NCI-H460 (cell line): ENCODE measurements around the gene FXYD5. TPM values are rescaled to one million over a fixed set of nuclear protein-coding genes. Genes with fewer than 3 reads are reported as not detected.
"Not testable (repeated sequence)": the region's sequence is repeated elsewhere in the genome, so short reads cannot be mapped to it uniquely, and the experiment has no call there.

ENCODE experiments used
- DNase-seq: peaks from one replicate; pipeline ENCODE4 v3.0.0-alpha.2; 2016; ENCODE audit warnings: low read depth; ENCODE audit errors: extremely low read depth
- total RNA-seq: library from RNA; depleted of rRNA; stranded (reverse); fragments of >200 nt; shearing (Covaris generic); gene quantifications from 2 replicates; pipeline ENCODE4 v1.2.3, GENCODE V29; 2014

FXYD5 gene
- total RNA-seq, 1 experiment from 2014 or later: 104 TPM

GRCh38 chr19:35119091-35119490, 35.4 kb upstream of the FXYD5 start:
- DNase-seq: no peak

- no peak for DNase-seq
These were observed 34.9 kb upstream of the FXYD5 start for GRCh38 chr19:35119578-35120155.

GRCh38 chr19:35120492-35120891, 34.0 kb upstream of the FXYD5 start:
- no peak for DNase-seq

DNA sequence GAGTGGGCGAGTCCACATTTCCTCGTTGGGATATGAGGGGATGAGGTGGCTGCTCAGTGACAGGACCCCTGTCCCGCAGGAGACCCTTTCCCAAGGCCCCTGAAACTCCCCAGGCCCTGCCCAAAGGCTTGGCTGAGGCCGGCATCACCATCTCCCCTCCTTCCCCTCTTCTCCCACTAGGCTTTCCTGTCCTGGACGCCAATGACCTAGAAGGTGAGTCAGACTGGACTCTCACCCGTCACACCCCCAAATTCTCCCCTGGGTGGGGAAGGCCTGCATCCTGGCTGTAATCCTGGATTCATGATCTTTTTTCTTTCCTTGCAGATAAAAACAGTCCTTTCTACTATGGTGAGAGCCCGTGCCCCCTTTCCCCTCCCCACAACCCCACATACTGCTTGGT, 33.6 kb upstream of the FXYD5 start:
- no peak for DNase-seq

- no peak for DNase-seq
These were observed 31.6 kb upstream of the FXYD5 start for GRCh38 chr19:35122687-35123551.

DNA sequence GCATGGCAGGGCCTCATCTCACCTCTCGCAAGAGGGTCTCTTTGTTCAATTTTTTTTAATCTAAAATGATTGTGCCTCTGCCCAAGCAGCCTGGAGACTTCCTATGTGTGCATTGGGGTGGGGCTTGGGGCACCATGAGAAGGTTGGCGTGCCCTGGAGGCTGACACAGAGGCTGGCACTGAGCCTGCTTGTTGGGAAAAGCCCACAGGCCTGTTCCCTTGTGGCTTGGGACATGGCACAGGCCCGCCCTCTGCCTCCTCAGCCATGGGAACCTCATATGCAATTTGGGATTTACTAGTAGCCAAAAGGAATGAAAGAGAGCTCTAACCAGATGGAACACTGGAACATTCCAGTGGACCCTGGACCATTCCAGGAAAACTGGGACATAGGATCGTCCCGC, 31.0 kb upstream of the FXYD5 start:
- DNase-seq: no peak

GRCh38 chr19:35124098-35125060, 30.2 kb upstream of the FXYD5 start:
- peak; percentile 85 for DNase-seq

DNA sequence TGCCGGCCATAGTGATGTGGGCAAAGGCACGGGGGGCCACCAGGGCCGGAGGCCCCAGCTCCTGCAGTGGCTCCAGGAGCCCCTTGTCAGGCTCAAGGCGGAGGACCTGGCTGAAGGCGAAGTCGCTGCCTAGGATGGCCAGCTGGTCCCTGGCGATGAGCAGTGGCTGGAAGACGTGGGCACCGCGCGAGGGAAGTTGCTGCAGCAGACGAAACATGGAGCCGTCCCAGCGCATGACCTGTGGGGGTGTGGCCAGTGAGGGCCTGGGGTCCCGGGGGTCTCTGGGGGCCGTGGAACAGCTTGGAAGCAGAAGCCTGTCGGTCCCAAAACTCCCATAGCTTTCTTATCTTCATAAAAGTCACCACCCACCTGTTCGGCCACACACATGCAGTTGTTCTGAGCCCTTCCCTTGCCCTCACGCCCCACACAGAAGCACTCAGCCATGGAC, 29.2 kb upstream of the FXYD5 start:
- no peak for DNase-seq

DNA sequence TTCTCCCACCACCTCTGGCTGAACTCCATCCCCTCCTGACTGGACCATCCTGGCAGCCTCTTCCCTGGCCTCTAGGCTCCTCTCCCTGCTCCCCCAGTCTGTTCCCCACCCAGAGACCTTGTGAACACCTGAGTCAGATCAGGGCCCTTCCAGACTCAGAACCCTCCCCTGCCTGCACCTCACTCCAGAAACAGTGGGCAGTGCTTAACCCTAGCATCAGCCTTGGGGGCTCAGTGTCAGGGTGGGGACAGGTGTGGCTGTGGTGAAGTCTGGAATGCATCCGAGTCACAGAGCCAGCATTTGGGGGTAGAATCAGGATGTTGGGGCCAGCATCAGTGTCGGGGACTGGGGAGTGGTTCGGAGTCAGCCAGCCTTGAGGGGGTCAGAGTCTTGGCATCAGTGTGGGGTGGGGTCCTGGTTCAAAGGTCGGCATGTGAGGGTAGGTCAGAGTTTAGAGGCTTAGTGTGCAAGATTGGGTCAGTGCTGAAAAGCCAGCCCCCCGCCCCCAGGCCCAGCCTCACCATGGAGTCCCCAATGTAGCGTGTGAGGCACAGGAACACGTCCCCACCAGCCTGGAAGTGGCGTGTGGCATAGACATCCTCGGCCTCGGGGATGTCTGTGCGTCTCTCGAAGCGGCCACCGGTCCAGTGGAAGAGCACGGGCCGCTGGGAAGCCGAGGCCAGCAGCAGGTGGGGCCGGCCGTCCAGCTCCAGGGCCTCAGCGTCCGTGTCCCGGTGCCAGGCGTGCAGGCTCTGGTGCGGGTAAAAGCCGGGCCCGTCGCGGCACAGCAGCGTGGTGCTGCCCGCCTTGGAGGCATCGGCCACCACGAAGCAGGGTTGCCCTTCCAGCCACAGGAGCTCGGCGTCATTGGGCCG, 28.5 kb upstream of the FXYD5 start:
- DNase-seq: no peak

DNA sequence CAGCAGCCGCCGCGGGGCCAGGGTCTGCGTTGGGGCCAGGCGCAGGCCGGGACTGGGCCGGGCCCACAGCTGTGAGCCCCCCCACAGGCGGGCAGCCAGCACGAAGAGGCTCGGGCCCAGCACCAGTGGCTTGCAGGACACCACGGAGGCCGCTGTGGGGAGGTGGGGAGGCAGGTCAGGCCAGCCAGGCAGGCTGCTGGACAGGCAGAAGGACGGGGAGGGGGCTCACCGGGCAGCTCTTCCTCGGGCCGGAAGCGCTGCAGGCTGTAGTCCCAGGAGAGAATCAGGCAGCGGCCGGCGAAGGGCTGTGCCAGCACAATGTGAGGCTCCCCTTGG, 27.9 kb upstream of the FXYD5 start:
- no peak for DNase-seq

- DNase-seq: no peak
These were observed 26.7 kb upstream of the FXYD5 start for GRCh38 chr19:35127871-35128270.

GRCh38 chr19:35128398-35129057, 26.0 kb upstream of the FXYD5 start:
- no peak for DNase-seq

DNA sequence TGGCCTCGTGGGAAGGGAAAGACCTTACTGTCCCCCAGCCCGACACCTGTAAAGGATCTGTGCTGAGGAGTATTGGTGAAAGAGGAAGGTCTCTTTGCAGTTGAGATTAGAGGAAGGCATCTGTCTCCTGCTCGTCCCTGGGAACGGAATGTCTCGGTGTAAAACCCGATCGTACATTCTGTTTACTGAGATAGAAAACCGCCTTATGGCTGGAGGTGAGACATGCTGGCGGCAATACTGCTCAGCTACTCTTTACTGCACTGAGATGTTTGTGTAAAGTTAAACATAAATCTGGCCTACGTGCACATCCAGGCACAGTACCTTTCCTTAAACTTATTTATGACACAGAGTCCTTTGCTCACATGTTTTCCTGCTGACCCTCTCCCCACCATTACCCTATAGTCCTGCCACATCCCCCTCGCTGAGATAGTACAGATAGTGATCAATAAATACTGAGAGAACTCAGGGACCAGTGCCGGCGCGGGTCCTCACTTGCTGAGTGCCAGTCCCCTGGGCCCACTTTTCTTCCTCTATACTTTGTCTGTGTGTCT, 24.7 kb upstream of the FXYD5 start:
- not testable (repeated sequence) for DNase-seq

DNA sequence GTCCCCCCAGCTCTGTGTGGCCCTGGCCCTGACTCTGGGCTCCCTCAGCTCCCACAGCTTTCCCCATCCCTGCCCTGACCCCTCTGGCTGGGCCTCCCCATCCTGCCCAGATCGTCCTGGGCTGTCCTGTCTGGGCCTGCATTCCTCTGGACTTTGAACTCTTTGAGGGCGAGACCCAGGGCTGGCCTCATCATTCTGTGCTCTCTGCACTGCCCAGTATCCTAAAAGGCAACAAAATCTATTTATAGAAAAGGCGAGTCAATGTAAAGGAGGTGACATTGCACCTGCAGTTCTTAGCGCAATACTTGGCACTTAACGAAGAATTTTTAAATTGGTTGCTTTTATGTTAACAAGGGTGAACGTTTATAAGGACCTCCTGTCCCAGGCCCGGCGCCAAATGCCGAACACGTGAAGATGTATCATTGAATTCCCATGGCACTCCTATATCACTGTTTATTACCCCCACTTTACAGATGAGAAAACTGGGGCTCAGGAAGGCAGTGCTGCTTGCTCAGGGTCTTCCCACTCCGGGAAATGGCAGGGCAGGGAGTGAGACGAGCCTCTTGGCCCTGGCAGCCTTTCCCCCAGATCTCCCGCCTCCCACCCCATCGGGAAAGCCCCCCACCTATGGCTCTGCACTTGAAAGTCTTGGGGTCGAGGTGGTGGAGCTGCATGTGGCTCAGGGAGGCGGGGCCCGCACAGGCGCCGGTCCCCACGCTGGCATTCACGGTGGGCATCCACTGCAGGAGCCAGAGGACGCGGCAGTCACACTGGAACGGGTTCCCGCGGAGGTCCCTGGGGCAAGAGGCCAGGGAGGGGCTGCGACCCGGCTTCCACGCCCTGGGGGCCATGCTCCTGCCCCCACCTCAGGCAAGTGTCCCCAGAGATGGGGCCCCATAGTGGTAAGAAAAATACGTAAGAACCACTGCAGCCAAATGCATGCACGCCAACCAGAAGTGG, 23.5 kb upstream of the FXYD5 start:
- DNase-seq: no peak

DNA sequence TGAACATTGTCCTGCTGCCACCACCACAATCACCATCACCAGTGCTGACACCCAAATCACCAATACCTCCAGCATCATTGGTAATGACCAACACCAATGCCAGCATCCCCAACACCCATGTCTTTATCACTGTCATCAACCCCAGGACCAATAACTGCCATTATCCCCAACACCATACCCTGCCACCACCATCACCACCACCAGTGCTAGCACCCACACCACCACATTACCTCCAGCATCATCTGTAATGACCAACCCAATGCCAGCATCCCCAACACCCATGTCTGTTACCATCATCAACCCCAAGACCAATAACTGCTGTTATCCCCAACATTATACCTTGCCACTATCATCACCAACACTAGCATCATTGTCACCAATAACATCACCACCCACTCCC, 22.3 kb upstream of the FXYD5 start:
- DNase-seq: no peak

DNA sequence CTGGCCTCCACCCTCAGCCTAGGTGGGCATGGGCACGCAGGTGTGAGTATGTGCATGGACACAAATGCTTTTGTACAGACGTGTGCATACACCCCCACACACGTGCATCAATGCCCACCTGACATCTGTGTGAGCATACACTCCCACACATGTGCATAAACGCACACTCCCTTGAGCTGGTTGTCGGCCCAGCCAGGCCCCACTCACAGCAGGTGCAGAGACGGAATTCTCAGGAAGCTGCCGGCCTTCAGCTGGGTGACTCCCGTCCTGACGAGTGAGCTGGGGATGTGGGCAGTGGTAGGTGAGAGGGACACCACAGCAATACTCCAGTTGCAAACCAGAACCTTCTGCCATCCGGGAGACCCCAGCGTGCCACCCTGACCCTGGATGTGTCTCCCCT, 20.7 kb upstream of the FXYD5 start:
- no peak for DNase-seq

GRCh38 chr19:35134601-35135242, 19.8 kb upstream of the FXYD5 start, which contains the start of gene LGI4:
Gene LGI4 (minus strand): TSS chr19:35135059. CDS start chr19:35134680, 379 bp downstream.
- DNase-seq: no peak
